ENCODE results near the gene GABBR2.

DNA sequence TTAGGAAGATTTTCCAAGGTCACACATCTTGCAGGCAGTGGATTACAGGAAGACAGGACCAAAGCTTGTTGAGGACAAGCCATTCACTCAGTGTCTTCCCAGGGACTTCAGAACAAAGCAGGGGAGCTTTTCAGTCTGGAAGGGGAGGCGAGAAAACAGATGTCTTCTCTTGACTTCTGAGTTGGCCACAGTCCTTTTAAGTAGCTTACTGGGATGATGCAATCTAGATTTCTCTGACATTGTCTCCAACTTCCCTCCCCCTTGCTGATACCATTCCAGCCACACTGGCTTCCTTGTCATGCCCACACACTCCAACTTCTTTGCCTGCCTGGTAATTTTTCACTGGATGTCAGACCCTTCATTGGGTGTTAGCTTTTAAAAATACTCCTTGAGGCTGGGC lies 279.1 kb downstream of the GABBR2 start:
- TF ChIP-seq, protein P1, sequence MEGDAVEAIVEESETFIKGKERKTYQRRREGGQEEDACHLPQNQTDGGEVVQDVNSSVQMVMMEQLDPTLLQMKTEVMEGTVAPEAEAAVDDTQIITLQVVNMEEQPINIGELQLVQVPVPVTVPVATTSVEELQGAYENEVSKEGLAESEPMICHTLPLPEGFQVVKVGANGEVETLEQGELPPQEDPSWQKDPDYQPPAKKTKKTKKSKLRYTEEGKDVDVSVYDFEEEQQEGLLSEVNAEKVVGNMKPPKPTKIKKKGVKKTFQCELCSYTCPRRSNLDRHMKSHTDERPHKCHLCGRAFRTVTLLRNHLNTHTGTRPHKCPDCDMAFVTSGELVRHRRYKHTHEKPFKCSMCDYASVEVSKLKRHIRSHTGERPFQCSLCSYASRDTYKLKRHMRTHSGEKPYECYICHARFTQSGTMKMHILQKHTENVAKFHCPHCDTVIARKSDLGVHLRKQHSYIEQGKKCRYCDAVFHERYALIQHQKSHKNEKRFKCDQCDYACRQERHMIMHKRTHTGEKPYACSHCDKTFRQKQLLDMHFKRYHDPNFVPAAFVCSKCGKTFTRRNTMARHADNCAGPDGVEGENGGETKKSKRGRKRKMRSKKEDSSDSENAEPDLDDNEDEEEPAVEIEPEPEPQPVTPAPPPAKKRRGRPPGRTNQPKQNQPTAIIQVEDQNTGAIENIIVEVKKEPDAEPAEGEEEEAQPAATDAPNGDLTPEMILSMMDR (IDR thresholded peaks at IDR 0.05; ENCODE audit: low read depth, low read length) = no peak
- TF ChIP-seq EZH2phosphoT487 (IDR thresholded peaks at IDR 0.05; ENCODE audit: low read depth) = no peak

Measured in OCI-LY3 (cell line).